ENCODE data around the gene FLNB. TPM values are rescaled to one million over a fixed set of nuclear protein-coding genes. Genes with fewer than 3 reads are reported as not detected.

The FLNB gene
- total RNA-seq, 1 donor from 2014 or later, result 34.8 TPM

DNA sequence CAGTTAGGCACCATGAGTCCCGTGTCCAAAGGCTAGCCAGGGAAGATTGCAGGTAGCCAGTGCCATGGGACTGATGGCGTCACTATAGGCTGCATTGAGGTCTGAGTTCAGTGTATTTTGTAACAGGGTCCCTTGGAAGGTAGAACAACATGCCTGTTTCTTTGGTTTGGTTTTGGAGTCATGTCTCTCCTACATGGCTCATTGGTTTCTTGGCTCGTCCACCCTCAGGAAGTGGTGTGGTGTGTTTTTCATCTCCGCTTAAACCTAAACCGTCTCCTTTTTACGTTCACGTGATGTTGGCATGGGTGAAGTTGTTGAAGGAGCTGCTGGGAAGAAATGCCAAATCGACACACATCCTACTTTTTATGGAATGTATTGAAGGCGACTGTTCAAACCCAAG, 71.6 kb downstream of the FLNB start:
- TF ChIP-seq CTCF (IDR thresholded peaks at IDR 0.05; ENCODE audit: borderline replicate concordance), result no peak
- Histone ChIP-seq H3K36me3 (peaks cover 38% of the 10 kb centered on the region), H3K27ac (replicated peaks) (no peak overlapping the region), H3K4me3 (no peak overlapping the region), H3K4me1 (peaks cover 27% of the 10 kb centered on the region), H3K27me3 (ENCODE audit: low read depth) (no peaks in the 10 kb centered on the region), H3K9me3 (replicated peaks) (no peaks in the 10 kb centered on the region)
- intact Hi-C loops (cut with micrococcal nuclease), result no loop called here
- no peak for DNase-seq

DNA sequence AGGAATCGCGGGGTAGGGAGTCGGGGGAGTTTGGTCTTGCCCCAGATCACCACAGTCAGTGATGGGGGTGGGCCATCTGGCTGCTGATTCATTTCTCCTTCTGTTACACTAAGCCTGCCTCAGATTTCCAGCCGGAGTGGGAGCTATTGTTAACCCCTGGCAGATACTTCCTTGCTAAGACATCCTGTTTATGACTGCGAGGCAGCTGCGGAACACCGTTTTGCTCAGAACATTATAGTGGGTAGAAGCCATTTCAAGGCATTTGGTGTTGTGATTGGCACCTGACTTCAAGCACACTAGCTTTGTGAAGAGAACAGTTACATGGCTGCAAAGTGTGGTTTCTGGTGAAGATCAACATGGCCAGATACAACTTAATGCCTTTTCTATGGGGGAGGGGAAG, 73.8 kb downstream of the FLNB start:
- TF ChIP-seq CTCF (IDR thresholded peaks at IDR 0.05; ENCODE audit: borderline replicate concordance), result no peak
- peaks cover 33% of the 10 kb centered on the region for H3K4me1 ChIP-seq
- peak overlapping the region; percentile 72 for H3K27ac ChIP-seq (replicated peaks)
- H3K27me3 ChIP-seq (ENCODE audit: low read depth), result no peaks in the 10 kb centered on the region
- peaks cover 36% of the 10 kb centered on the region for H3K36me3 ChIP-seq
- intact Hi-C loops (cut with micrococcal nuclease), result no loop called here
- H3K4me3 ChIP-seq, result no peak overlapping the region
- no peaks in the 10 kb centered on the region for H3K9me3 ChIP-seq (replicated peaks)
- DNase-seq, result no peak

DNA sequence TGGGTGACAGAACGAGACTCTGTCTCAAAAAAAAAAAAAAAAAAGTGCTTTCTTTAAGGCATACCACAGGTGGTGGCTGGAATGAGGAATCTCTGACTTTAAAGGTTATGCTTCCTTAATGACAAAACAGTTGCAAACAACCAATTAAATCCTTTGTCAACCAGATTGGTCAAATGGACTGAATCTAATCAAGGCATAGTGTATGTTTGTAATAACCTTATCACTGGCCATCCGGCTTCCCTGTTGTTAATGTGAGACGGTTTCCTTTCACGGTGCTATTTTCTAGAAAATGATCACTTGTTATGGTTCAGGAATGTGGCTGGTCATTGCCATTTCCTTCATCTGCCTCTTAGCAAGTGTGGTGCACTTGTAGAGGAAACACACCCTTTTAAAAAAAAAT, 75.9 kb downstream of the FLNB start:
- H3K4me1 ChIP-seq, result peaks cover 33% of the 10 kb centered on the region

GRCh38 chr3:58084788-58085543, 76.7 kb downstream of the FLNB start:
- DNase-seq, result no peak
- Histone ChIP-seq H3K27ac (replicated peaks) (peak overlapping the region; percentile 61), H3K9me3 (replicated peaks) (no peaks in the 10 kb centered on the region), H3K4me3 (no peak overlapping the region), H3K27me3 (ENCODE audit: low read depth) (no peaks in the 10 kb centered on the region), H3K4me1 (peaks cover 33% of the 10 kb centered on the region), H3K36me3 (peaks cover 8% of the 10 kb centered on the region)
- no peak for TF ChIP-seq CTCF (IDR thresholded peaks at IDR 0.05; ENCODE audit: borderline replicate concordance)
- intact Hi-C loops (cut with micrococcal nuclease), result no loop called here

More for the DNA sequence above, 75.9 kb downstream of the FLNB start:
- no peak overlapping the region for H3K4me3 ChIP-seq
- no peaks in the 10 kb centered on the region for H3K9me3 ChIP-seq (replicated peaks)
- H3K27me3 ChIP-seq (ENCODE audit: low read depth), result no peaks in the 10 kb centered on the region
- peak overlapping the region; percentile 61 for H3K27ac ChIP-seq (replicated peaks)
- intact Hi-C loops (cut with micrococcal nuclease), result no loop called here
- peaks cover 15% of the 10 kb centered on the region for H3K36me3 ChIP-seq
- TF ChIP-seq CTCF (IDR thresholded peaks at IDR 0.05; ENCODE audit: borderline replicate concordance), result no peak
- DNase-seq, result no peak

DNA sequence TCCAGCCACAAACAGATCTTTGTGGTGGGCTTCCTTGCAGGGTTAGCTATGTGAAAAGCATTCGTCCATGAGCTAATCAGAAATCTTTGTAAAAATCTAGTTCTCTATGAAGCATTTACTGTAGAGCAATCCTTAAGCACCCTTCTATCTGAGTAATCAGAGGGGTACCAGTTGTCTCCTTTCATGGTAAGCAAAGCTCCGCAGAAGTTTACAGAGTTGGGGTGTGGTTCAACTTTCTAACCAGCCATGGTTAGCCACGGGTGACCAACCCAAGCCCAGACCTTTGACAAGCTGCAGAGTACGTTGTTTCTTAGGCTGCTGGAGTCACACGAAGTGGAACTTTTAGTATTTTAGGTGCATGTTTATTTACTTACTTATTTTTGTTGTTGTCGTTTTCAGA, 77.4 kb downstream of the FLNB start:
- intact Hi-C loops (cut with micrococcal nuclease), result no loop called here
- no peak for DNase-seq
- Histone ChIP-seq H3K27me3 (ENCODE audit: low read depth) (no peaks in the 10 kb centered on the region), H3K4me3 (no peak overlapping the region), H3K9me3 (replicated peaks) (no peaks in the 10 kb centered on the region), H3K27ac (replicated peaks) (no peak overlapping the region), H3K4me1 (peaks cover 33% of the 10 kb centered on the region), H3K36me3 (peaks cover 4% of the 10 kb centered on the region)
- TF ChIP-seq CTCF (IDR thresholded peaks at IDR 0.05; ENCODE audit: borderline replicate concordance), result no peak

All from left ventricle myocardium inferior (tissue), 1 donor.